HepG2 (cell line): ENCODE results near the gene ZNF644. TPM values are rescaled to one million over a fixed set of nuclear protein-coding genes. Genes with fewer than 3 reads are reported as not detected.

Experiments
- CHD2 ChIP-seq: IDR thresholded peaks from 2 replicates; pipeline ENCODE4 v1.6.1; 2011; ENCODE audit warnings: low read depth, low read length, improper control_type of control experiment
- FOXK1 ChIP-seq: sonication (generic); formaldehyde crosslinking; IDR thresholded peaks from 2 replicates; pipeline ENCODE4 v1.4.0; 2020; ENCODE audit warnings: low read depth, missing genetic modification reagents, borderline replicate concordance
- GATAD2A ChIP-seq: IDR thresholded peaks from 2 replicates; pipeline ENCODE4 v1.6.1; 2016
- GLI4 ChIP-seq: sonication (generic); formaldehyde crosslinking; IDR thresholded peaks from 2 replicates; pipeline ENCODE4 v1.5.1; 2020; ENCODE audit warnings: missing genetic modification reagents, mild to moderate bottlenecking, moderate library complexity, borderline replicate concordance
- HDAC2 ChIP-seq: sonication (generic); formaldehyde crosslinking; IDR thresholded peaks from 2 replicates; pipeline ENCODE4 v1.4.0; 2020; ENCODE audit warnings: missing genetic modification reagents
- HOXA7 ChIP-seq: sonication (generic); formaldehyde crosslinking; IDR thresholded peaks from 2 replicates; pipeline ENCODE4 v1.8.1; 2022; ENCODE audit warnings: mild to moderate bottlenecking, missing genetic modification reagents, moderate library complexity
- JARID2 ChIP-seq: sonication (generic); formaldehyde crosslinking; IDR thresholded peaks from 2 replicates; pipeline ENCODE4 v1.8.1; 2023; ENCODE audit warnings: missing genetic modification reagents, inconsistent platforms; ENCODE audit not compliant: insufficient replicate concordance
- MATR3 ChIP-seq: sonication (generic); formaldehyde crosslinking; IDR thresholded peaks from 2 replicates; pipeline ENCODE4 v1.4.0; 2020; ENCODE audit warnings: missing genetic modification reagents
- SUZ12 ChIP-seq: fragments of 150-350 bp; IDR thresholded peaks from 2 replicates; pipeline ENCODE4 v1.6.1; 2014; ENCODE audit warnings: low read depth, low read length
- ZMYM3 ChIP-seq: sonication (generic); formaldehyde crosslinking; IDR thresholded peaks from 2 replicates; pipeline ENCODE4 v1.5.1; 2020; ENCODE audit warnings: mild to moderate bottlenecking, missing genetic modification reagents
- ZNF607 ChIP-seq: sonication (generic); formaldehyde crosslinking; IDR thresholded peaks from 2 replicates; pipeline ENCODE4 v1.5.1; 2020; ENCODE audit warnings: missing genetic modification reagents, mild to moderate bottlenecking, borderline replicate concordance
- ZNF629 ChIP-seq: sonication (generic); formaldehyde crosslinking; conservative IDR thresholded peaks from 2 replicates; pipeline ENCODE4 v1.5.0; 2020; ENCODE audit warnings: missing genetic modification reagents
- ZNF672 ChIP-seq: sonication (generic); formaldehyde crosslinking; IDR thresholded peaks from 2 replicates; pipeline ENCODE4 v1.8.1; 2022; ENCODE audit warnings: missing genetic modification reagents
- polyA plus RNA-seq, 8 experiments: library from polyadenylated mRNA; depleted of rRNA in 3 of 8; stranded (reverse) in 7 of 8; unstranded in 1 of 8; fragments of >200 nt; fragmentation: Illumina TruSeq in 4 of 8; extraction: Trizol in 4 of 8; gene quantifications; 2 replicates each; pipeline versions ENCODE4 v1.2.1 to v1.2.3, GENCODE V29; 2011 to 2016; ENCODE audit warnings: low read depth in 4 of 8, missing spikeins in 1 of 8, mixed read lengths in 1 of 8; ENCODE audit not compliant: insufficient read depth in 1 of 8
- total RNA-seq, 5 experiments: library from RNA; depleted of rRNA; stranded (reverse); fragments of >200 nt; fragmentation: Illumina TruSeq; extraction: Trizol; gene quantifications; 2 replicates each; pipeline ENCODE4 v1.2.3, GENCODE V29; 2016; ENCODE audit warnings: low read depth in 1 of 5
- TF ChIP-seq, protein P1 (sequence below): sonication (generic); formaldehyde crosslinking; IDR thresholded peaks from 2 replicates; pipeline ENCODE4 v1.9.0; 2021; ENCODE audit warnings: missing genetic modification reagents, borderline replicate concordance
- TF ChIP-seq, protein P2 (sequence below): sonication (generic); formaldehyde crosslinking; IDR thresholded peaks from 2 replicates; pipeline ENCODE4 v1.8.0; 2022; ENCODE audit warnings: missing genetic modification reagents, mild to moderate bottlenecking, moderate library complexity, borderline replicate concordance
- TF ChIP-seq, protein P3 (sequence below): sonication (generic); formaldehyde crosslinking; IDR thresholded peaks from 2 replicates; pipeline ENCODE4 v1.8.1; 2023; ENCODE audit warnings: mild to moderate bottlenecking, missing genetic modification reagents, borderline replicate concordance
- TF ChIP-seq, protein P4 (sequence below): IDR thresholded peaks from 2 replicates; pipeline ENCODE4 v1.6.1; 2016; ENCODE audit warnings: mild to moderate bottlenecking
- TF ChIP-seq, protein P5 (sequence below): sonication (generic); formaldehyde crosslinking; IDR thresholded peaks from 2 replicates; pipeline ENCODE4 v1.4.0; 2020; ENCODE audit warnings: mild to moderate bottlenecking, missing genetic modification reagents
- TF ChIP-seq, protein P6 (sequence below): sonication (generic); formaldehyde crosslinking; IDR thresholded peaks from 2 replicates; pipeline ENCODE4 v1.8.0; 2022; ENCODE audit warnings: mild to moderate bottlenecking, missing genetic modification reagents, borderline replicate concordance

Gene ZNF644
- total and polyA plus RNA-seq, 2 of the 13 experiments (the other 11 are each of a cell fraction or from before 2014, with no cell fraction given): 17.7 to 51.7 TPM

DNA sequence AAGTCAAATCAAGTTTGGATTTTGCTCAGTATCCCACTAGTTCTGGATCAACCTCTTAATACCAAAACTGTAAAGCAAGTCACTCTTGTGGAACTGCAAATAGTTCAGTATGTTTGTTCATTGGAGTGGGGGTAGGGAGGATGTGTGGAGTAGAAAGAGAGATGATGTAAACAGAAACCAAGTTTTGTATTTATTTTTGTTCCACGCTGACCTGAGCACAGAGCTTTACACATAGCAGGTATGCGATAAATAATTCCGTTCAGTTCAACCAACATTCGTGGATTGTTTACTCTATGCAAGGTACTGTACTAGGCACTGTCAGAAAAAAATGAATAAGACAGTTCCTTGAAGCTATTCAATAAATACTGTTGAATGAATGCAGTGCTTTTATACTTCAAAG, 4.5 kb upstream of the ZNF644 start (continued):
- TF ChIP-seq, protein P1, sequence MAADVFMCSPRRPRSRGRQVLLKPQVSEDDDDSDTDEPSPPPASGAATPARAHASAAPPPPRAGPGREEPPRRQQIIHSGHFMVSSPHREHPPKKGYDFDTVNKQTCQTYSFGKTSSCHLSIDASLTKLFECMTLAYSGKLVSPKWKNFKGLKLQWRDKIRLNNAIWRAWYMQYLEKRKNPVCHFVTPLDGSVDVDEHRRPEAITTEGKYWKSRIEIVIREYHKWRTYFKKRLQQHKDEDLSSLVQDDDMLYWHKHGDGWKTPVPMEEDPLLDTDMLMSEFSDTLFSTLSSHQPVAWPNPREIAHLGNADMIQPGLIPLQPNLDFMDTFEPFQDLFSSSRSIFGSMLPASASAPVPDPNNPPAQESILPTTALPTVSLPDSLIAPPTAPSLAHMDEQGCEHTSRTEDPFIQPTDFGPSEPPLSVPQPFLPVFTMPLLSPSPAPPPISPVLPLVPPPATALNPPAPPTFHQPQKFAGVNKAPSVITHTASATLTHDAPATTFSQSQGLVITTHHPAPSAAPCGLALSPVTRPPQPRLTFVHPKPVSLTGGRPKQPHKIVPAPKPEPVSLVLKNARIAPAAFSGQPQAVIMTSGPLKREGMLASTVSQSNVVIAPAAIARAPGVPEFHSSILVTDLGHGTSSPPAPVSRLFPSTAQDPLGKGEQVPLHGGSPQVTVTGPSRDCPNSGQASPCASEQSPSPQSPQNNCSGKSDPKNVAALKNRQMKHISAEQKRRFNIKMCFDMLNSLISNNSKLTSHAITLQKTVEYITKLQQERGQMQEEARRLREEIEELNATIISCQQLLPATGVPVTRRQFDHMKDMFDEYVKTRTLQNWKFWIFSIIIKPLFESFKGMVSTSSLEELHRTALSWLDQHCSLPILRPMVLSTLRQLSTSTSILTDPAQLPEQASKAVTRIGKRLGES (CRISPR knock-in tag): no peak
- no peak for TF ChIP-seq JARID2 (CRISPR knock-in tag)
- TF ChIP-seq SUZ12: no peak
- TF ChIP-seq ZNF607 (CRISPR knock-in tag): no peak
- TF ChIP-seq, protein P2, sequence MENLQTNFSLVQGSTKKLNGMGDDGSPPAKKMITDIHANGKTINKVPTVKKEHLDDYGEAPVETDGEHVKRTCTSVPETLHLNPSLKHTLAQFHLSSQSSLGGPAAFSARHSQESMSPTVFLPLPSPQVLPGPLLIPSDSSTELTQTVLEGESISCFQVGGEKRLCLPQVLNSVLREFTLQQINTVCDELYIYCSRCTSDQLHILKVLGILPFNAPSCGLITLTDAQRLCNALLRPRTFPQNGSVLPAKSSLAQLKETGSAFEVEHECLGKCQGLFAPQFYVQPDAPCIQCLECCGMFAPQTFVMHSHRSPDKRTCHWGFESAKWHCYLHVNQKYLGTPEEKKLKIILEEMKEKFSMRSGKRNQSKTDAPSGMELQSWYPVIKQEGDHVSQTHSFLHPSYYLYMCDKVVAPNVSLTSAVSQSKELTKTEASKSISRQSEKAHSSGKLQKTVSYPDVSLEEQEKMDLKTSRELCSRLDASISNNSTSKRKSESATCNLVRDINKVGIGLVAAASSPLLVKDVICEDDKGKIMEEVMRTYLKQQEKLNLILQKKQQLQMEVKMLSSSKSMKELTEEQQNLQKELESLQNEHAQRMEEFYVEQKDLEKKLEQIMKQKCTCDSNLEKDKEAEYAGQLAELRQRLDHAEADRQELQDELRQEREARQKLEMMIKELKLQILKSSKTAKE (CRISPR knock-in tag): no peak
- no peak for TF ChIP-seq ZNF629 (CRISPR knock-in tag)
- TF ChIP-seq CHD2: no peak
- peak; percentile 38; the same call in 1 of the 2 replicates for TF ChIP-seq ZMYM3 (CRISPR knock-in tag)
- no peak for TF ChIP-seq HOXA7 (CRISPR knock-in tag)
- TF ChIP-seq GLI4: no peak
- TF ChIP-seq MATR3: no peak
- TF ChIP-seq, protein P3, sequence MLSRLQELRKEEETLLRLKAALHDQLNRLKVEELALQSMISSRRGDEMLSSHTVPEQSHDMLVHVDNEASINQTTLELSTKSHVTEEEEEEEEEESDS (CRISPR knock-in tag): no peak
- TF ChIP-seq, protein P4, sequence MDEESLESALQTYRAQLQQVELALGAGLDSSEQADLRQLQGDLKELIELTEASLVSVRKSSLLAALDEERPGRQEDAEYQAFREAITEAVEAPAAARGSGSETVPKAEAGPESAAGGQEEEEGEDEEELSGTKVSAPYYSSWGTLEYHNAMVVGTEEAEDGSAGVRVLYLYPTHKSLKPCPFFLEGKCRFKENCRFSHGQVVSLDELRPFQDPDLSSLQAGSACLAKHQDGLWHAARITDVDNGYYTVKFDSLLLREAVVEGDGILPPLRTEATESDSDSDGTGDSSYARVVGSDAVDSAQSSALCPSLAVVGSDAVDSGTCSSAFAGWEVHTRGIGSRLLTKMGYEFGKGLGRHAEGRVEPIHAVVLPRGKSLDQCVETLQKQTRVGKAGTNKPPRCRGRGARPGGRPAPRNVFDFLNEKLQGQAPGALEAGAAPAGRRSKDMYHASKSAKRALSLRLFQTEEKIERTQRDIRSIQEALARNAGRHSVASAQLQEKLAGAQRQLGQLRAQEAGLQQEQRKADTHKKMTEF (CRISPR knock-in tag): peak; percentile 80
- TF ChIP-seq HDAC2 (CRISPR knock-in tag): peak; percentile 43; the same call in 1 of the 2 replicates
- TF ChIP-seq, protein P5, sequence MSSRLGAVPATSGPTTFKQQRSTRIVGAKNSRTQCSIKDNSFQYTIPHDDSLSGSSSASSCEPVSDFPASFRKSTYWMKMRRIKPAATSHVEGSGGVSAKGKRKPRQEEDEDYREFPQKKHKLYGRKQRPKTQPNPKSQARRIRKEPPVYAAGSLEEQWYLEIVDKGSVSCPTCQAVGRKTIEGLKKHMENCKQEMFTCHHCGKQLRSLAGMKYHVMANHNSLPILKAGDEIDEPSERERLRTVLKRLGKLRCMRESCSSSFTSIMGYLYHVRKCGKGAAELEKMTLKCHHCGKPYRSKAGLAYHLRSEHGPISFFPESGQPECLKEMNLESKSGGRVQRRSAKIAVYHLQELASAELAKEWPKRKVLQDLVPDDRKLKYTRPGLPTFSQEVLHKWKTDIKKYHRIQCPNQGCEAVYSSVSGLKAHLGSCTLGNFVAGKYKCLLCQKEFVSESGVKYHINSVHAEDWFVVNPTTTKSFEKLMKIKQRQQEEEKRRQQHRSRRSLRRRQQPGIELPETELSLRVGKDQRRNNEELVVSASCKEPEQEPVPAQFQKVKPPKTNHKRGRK (CRISPR knock-in tag): no peak
- no peak for TF ChIP-seq ZNF672 (CRISPR knock-in tag)
- TF ChIP-seq FOXK1 (CRISPR knock-in tag): peak; percentile 88
- peak; percentile 78 for TF ChIP-seq GATAD2A
- TF ChIP-seq, protein P6, sequence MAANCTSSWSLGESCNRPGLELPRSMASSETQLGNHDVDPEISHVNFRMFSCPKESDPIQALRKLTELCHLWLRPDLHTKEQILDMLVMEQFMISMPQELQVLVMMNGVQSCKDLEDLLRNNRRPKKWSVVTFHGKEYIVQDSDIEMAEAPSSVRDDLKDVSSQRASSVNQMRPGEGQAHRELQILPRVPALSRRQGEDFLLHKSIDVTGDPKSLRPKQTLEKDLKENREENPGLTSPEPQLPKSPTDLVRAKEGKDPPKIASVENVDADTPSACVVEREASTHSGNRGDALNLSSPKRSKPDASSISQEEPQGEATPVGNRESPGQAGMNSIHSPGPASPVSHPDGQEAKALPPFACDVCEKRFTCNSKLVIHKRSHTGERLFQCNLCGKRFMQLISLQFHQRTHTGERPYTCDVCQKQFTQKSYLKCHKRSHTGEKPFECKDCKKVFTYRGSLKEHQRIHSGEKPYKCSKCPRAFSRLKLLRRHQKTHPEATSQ: no peak
